HK-2 (cell line): ENCODE measurements around the gene TNNT1.
"Not testable (repeated sequence)": the region's sequence is repeated elsewhere in the genome, so short reads cannot be mapped to it uniquely, and the experiment has no call there.

ENCODE experiments used
- DNase-seq: peaks from one replicate; pipeline ENCODE4 v3.0.0-alpha.2; 2018; ENCODE audit not compliant: unreplicated experiment

TNNT1 gene

DNA sequence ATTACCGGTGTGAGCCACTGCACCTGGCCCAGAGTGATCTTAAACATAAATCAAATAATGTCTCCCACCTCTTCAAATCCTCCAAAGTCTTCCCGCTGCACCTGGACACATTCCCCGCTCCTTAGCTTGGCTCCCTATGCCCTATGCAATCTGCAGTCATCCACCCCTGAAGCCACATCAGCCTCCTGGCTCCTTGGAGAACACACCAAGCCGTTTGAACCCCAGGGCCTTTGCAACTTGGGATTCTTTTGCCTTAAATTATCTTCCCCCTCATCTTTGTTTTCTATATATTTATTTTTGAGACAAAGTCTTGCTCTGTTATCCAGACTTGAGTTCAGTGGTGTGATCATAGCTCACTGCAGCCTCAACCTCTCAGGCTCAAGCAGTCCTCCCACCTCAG lies 20.1 kb upstream of the TNNT1 start:
- DNase-seq, result no peak

DNA sequence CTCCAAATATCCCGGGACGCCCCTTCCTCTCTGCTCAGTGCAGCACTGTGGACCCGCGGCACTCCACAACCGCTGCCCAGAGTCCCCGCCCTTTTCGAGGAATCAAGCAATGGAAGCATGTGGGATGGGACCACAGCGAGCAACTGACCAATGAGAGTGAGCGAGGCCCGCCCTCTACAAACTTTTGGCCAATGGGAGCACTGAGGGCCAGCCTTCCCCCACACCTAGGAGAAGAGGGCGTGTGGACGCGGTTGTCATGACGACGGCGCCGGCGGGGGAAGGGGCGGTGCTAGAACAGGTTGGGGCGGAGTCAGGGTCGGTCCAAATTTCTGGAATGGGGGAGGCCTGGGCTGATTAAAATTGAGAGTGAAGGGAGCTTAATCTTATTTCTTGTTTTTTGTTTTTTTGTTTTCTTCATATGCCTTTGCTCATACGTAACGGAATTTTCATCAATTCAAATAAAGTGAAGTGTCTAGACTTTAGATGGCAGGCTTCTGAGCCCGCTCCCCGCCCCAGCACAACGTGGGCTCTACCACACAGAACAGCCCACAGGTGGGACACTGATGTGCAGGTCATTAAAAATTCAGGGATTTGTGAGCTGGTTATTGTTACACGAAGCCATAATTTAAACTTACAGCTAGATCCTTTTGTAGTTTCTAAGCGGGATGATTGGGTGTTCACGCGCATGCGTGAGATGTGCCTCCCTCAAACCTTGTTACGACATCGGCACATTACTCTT lies 17.7 kb upstream of the TNNT1 start, which contains the start of gene DNAAF3:
DNAAF3 (minus strand) TSS at position 84 of the 739 bp plus-strand sequence. CDS start 200 bp downstream, outside the sequence.
- peak; percentile 100 for DNase-seq

GRCh38 chr19:55165952-55166529 lies 17.0 kb upstream of the TNNT1 start:
- peak; percentile 85 for DNase-seq

GRCh38 chr19:55161571-55162322 lies 12.7 kb upstream of the TNNT1 start:
- no peak for DNase-seq

GRCh38 chr19:55160986-55161365 lies 12.0 kb upstream of the TNNT1 start:
- DNase-seq, result no peak

DNA sequence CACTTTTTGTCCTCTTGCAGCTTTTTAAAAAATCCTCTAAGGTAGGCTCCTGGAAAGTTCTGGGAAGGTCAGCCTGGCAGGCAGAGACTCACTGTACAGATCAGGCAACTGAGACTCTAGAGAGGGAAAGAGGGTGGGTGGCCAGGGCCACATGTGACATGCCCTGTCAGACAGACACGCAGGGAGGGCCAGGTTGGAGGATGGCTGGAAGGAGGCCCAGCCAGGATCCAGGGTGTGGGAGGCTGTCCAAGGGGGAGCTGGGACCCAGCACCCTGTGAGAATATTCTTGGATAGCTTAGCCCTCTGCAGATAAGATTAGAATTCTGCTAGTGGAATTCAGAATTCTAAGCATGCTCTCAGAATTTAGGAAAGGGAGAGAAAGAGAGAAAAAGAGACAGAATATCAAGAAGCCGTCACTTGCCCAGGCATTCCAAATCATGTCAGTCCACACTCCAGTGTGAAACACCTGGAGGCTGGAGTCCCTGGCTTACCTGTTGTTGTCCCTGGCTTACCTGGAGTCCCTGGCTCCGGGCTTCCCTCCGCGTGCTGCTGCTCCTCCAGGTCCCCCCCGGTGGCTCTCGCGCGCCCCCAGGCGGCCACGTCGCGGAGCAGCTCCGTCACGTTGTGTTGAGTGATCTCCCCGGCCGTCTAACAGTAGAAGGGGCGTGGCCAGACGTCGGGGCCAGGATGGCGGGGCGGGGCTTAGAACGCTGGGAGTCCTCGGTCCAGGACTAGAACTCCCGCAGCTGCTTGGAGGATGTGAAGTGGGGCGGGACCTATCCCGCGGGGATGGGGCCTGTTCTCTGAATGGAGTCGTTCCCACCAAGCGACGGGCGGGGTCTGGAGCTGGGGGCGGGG lies 11.4 kb upstream of the TNNT1 start:
- DNase-seq, result peak; percentile 97

DNA sequence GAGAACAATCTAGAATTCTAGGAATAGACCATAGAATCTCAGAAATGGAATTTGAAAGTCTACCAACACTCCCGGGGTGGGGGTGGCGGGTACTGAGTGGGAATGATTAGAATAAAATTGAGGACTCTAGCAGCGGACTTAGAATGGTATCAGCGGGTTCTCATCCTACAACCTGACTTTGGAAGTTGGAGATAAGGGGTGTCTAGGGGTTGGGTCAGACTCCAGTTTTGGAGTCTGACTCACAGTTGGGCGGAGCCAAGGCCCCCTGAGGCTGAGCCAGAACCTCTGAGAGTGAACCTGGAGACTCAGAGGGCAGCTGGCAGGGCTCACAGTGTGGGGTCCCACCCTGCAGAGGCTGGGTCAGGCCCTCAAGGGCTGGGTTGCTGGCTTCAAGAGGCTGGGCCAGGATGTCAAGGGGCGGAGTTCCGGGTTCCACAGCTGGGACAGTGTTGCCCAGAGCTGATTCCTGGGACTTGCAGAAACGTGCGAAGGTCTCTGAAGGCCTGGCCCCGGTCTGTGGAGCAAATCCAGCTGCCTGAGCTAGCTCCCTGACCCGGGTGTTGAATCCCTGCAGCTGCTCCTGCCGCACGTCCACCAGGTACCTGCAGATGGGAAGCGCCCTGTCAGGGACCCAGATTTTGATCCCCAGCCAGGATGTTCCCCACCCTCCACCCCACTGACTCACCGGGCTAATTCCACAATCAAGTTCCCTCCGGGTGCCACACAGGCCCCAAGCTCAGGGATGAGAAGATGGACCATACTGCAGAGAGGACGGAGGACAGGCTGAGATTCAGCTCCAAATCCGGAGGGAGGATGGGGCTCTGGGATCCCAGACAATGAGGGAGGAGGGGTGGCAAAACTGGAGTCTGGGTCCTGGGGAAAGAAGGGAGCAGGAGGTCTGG lies 10.1 kb upstream of the TNNT1 start:
- no peak for DNase-seq

- DNase-seq, result no peak
These were observed 9.4 kb upstream of the TNNT1 start for GRCh38 chr19:55158423-55158822.

DNA sequence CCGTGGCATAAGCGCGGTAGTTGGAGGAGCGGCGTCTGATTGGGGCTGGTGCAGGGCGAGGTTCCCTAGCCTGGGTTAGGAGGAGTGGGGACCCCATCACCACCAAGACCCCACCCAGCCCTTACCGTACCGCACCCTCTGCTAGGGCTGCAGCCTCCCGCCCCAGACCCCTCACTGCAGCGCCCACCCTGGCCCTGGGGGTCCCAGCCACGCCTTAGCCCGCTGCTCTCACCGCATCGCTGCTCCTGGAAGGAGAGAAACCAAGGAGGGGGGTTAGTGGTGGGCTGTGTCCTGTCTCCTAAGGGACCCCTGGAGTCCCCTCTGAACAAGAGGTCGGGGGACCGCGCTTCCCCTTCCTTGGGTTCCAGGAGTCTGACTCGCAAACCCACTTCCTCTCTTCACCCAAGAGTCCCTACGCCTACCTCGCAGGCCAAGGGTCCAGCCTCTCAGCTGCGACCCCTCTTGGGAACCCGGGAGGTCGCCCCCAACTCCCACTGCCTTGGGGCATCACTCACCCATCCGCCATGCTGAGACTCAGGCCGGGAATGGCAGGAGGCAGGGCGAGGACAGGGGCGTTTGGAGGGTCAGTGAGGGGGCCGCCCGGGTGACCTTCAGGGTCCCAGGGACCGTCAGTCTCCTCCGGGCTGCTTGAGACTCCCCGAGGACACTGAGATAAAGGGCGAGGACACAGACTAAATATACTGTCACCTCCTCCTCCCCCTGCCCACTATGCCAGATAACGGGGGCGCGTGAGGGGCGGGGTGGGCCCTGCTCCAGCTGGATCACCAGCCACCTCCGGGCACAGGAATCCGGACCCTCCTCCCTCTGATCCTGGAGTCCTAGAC lies 8.3 kb upstream of the TNNT1 start, which contains the start of gene TNNI3:
TNNI3 (minus strand) TSS at position 669 of the 845 bp plus-strand sequence; CDS start at position 526, 143 bp downstream.
- no peak for DNase-seq

- peak; percentile 61 for DNase-seq
These were observed 7.4 kb upstream of the TNNT1 start for GRCh38 chr19:55156202-55157063.

- DNase-seq, result not testable (repeated sequence)
These were observed 6.8 kb upstream of the TNNT1 start for GRCh38 chr19:55155784-55156183.

- no peak for DNase-seq
These were observed 4.8 kb upstream of the TNNT1 start for GRCh38 chr19:55153652-55154264.

DNA sequence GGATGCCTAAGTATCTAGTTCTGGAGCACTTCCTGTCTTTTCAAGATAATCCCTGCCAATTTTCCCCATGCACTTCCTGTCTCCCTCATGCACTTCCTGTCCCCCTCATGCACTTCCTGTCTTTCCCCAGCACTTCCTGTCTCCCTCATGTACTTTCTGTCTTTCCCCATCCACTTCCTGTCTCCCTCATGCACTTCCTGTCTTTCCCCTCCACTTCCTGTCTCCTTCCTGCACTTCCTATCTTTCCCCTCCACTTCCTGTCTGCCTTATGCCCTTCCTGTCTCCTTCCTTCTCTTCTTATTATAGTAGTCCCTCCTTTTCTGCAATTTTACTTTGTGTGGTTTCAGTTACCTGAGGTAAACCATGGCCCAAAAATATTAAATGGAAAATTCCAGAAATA lies 3.0 kb upstream of the TNNT1 start:
- DNase-seq, result no peak

DNA sequence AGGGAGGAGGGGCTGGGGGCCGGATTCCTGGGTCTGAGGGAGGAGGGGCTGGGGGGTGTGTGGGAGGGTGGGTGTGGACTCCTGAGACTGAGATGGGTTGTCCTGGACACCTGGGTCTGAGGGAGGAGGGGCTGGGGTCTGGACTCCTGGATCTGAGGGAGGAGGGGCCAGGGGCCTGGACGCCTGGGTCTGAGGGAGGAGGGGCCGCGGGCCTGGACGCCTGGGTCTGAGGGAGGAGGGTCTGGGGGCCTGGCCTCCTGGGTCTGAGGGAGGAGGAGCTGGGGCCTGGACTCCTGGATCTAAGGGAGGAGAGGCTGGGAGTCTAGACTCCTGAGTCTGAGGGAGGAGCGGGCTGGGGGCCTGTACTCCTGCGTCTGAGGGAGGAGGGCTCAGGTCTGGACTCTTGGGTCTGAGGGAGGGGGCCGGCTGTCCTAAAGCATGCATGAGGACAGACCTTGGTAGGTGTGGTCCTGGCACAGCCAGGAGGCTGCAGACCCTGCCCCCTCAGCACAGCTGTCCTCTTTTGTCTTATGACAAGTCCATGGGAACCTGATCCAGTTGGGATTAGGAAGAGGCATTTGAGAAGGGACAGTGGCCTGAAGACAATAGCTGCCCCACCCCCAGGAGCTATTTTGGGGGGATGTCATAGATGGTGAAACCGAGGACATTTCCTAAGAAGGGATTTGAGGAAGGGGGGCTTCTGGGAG lies 1.3 kb downstream of the TNNT1 start:
- DNase-seq, result no peak

DNA sequence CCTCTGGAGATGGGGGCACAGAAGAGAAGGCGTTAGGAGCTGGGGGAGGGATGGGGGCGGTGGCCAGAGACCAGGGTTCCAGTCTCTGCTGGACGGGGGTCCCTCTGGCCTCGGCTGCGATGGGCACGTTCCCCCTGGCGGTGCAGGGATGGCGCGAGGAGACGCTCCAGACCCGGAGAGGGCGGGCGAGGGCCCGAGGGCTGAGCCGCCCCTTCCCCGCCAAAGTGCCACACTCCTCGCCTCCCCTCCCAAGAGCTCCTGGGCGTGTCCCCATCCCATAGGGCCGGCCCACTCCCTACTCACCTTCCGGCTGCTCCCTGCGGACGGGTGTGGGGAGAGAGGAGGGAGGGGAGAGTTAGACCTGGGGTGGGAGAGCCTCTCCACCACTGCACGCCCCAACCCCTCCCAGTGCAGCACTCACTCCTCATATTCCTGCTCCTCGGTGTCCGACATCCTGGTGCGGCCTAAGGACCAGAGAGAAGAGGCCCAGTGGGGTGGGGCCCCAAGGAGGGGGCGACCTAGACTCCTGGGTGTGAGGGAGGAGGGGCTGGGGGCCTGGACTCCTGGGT lies 2.2 kb downstream of the TNNT1 start:
- peak; percentile 87 for DNase-seq

- peak; percentile 74 for DNase-seq
These were observed 2.8 kb downstream of the TNNT1 start for GRCh38 chr19:55146078-55146704.

GRCh38 chr19:55145232-55145631 lies 3.8 kb downstream of the TNNT1 start:
- DNase-seq, result no peak
